ENCODE data around the gene C9orf40. TPM values are rescaled to one million over a fixed set of nuclear protein-coding genes. Genes with fewer than 3 reads are reported as not detected.

The C9orf40 gene
- total RNA-seq (1 to 10 TPM; 1.9 to 4.6 (median 2.5) TPM), polyA plus RNA-seq (1 to 10 TPM; 2.5 to 7.9 (median 4.2) TPM)
- long read RNA-seq, donor 1, transcript C9orf40-201 (2 exons, 2,327 nt), result major isoform, 5 of 5 reads
- long read RNA-seq, donor 1, partial matches to known transcripts, result 0 of 5 reads
- long read RNA-seq, donor 1, other reads (novel, unspliced or antisense), result 0 of 5 reads
- long read RNA-seq, donor 2, transcript C9orf40-201 (2 exons, 2,327 nt), result major isoform, 7 of 8 reads
- long read RNA-seq, donor 2, partial matches to known transcripts, result 0 of 8 reads
- long read RNA-seq, donor 2, other reads (novel, unspliced or antisense), result 1 of 8 reads

DNA sequence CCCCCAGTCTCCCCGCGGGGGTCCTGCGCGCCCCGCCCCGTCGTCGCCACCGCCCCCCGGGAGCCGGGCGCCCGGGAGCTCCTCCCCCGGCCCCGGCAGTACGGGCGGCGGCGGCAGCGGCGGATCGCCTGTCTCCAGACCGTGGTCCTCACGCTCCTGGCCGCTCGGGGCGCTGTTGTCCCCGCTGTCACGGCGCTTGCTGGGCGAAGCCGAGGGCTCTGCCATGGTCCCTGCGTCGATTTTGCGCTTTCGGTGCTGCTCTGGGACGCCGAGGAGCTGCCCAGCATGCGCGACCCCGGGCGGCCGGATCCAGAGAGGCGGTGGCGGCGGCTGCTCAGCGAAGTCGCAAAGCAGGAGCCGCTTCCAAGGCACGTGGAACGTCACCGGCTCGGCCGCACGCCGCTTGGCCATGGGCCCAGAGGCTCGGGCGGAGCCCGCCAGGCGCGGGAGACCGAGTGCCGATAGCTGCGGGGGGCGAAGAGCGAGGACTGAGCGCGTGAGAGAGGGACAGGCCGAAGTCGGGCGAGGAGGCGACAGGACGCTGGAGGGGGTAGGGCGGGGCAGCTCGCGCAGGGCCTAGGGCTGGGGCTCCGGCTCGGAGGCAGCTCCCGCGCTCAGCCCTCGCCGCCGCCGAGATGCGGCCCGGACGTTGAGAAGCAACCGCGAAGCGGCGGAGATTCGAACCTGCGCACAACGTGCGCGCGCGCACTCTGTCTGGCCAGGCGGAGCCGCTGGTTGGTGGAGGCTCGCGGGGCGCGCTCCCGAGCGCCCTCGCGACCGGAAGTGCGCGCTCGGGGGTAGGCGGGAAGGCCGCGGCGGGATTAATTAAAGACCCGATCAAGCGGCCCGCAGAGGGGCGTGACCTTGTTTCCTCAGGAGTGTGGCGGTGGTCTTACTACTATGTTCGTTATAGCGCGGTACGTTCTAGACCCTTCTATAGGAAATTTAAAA is at the start of gene C9orf40:
C9orf40 (minus strand) TSS at position 712 of the 951 bp plus-strand sequence; CDS start at position 411, 301 bp downstream.
- DNase-seq (peak; percentile 90 to 95), ATAC-seq (peak; percentile 96 to 99 (median 98))
- H3K4me1 ChIP-seq, result peaks cover 14% of the 10 kb centered on the region
- peak within 1 kb of the TSS; percentile 90 for H3K4me3 ChIP-seq
- TF ChIP-seq, protein P1, sequence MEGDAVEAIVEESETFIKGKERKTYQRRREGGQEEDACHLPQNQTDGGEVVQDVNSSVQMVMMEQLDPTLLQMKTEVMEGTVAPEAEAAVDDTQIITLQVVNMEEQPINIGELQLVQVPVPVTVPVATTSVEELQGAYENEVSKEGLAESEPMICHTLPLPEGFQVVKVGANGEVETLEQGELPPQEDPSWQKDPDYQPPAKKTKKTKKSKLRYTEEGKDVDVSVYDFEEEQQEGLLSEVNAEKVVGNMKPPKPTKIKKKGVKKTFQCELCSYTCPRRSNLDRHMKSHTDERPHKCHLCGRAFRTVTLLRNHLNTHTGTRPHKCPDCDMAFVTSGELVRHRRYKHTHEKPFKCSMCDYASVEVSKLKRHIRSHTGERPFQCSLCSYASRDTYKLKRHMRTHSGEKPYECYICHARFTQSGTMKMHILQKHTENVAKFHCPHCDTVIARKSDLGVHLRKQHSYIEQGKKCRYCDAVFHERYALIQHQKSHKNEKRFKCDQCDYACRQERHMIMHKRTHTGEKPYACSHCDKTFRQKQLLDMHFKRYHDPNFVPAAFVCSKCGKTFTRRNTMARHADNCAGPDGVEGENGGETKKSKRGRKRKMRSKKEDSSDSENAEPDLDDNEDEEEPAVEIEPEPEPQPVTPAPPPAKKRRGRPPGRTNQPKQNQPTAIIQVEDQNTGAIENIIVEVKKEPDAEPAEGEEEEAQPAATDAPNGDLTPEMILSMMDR (IDR thresholded peaks at IDR 0.05), result peak; percentile 80
- no peaks in the 10 kb centered on the region for H3K27me3 ChIP-seq (ENCODE audit: insufficient read depth in 3 of 3, low read length in 2 of 3)
- no peaks in the 10 kb centered on the region for H3K9me3 ChIP-seq
- intact Hi-C loops (cut with DNase I), result loop anchor here (2.0 to 5.0 kb wide), 4 partner anchors 50 to 135 kb away; partner anchors contain the start of genes CARNMT1 (in 1 of the 2), NMRK1 (in 1 of the 2) and OSTF1 (in 1 of the 2)
- WGBS, 3 donors, result 1% methylated on average over 90 to 125 of the region's 125 CpGs
- peak within 1 kb of the TSS; percentile 93 for H3K27ac ChIP-seq
- no peaks in the 10 kb centered on the region for H3K36me3 ChIP-seq (ENCODE audit: insufficient read depth in 1 of 2, low read depth in 1 of 2)

GRCh38 chr9:75001719-75002421 is 49.2 kb upstream of the C9orf40 start:
- WGBS, 3 donors, result 62 to 67% (median 64%) methylated on average over 4 of the region's 4 CpGs
- H3K36me3 ChIP-seq (ENCODE audit: insufficient read depth in 1 of 2, low read depth in 1 of 2), result peaks cover 0 to 15% of the 10 kb centered on the region in 2 donors
- ATAC-seq (peak; percentile 67 to 92 (median 80)), DNase-seq (no peak)
- no peak overlapping the region for H3K4me3 ChIP-seq
- H3K4me1 ChIP-seq, result peaks cover 4% of the 10 kb centered on the region
- H3K9me3 ChIP-seq, result no peaks in the 10 kb centered on the region
- TF ChIP-seq, protein P1 (IDR thresholded peaks at IDR 0.05), result peak; percentile 84
- intact Hi-C loops (cut with DNase I), result loop anchor here (1.0 to 5.0 kb wide), 3 partner anchors 50 to 227 kb away; partner anchors contain the start of gene C9orf40 (in 1 of the 2)
- H3K27me3 ChIP-seq (ENCODE audit: insufficient read depth in 3 of 3, low read length in 2 of 3), result no peaks in the 10 kb centered on the region
- no peak overlapping the region for H3K27ac ChIP-seq

- peaks cover 0 to 20% of the 10 kb centered on the region in 2 donors for H3K36me3 ChIP-seq (ENCODE audit: insufficient read depth in 1 of 2, low read depth in 1 of 2)
- no peak for ATAC-seq
- peaks cover 4% of the 10 kb centered on the region for H3K4me1 ChIP-seq
- 96 to 98% (median 97%) methylated on average over 2 of the region's 2 CpGs for WGBS, 3 donors
- intact Hi-C loops (cut with DNase I), result loop anchor here in 1 of 2 donors (5.0 kb wide), 1 partner anchor 49 kb away; the partner anchor contains the start of gene C9orf40
- TF ChIP-seq, protein P1 (IDR thresholded peaks at IDR 0.05), result no peak
- no peaks in the 10 kb centered on the region for H3K9me3 ChIP-seq
- H3K27ac ChIP-seq, result no peak overlapping the region
- H3K4me3 ChIP-seq, result no peak overlapping the region
- DNase-seq, result no peak
- no peaks in the 10 kb centered on the region for H3K27me3 ChIP-seq (ENCODE audit: insufficient read depth in 3 of 3, low read length in 2 of 3)
These were observed 48.1 kb upstream of the C9orf40 start for GRCh38 chr9:75000835-75001234.

DNA sequence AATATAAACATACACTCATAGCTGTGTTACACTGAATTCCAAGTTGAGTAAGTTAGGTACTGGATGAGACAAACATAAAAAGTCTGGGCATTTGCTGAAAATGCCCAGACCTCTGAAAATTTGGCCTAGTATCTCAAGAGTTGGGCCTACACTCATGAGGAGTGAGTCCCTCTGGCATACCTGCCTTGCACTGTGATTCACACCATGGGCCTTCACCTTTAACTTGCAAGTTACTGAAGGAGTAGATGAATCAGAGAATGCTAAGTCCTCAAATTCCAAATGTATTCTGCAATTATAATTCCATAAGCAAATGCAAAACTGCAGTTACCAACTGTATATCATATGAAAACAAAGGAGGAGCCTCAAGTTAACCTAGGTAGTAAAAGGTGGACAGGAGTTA is 32.3 kb upstream of the C9orf40 start:
- no peak for DNase-seq
- TF ChIP-seq, protein P1 (IDR thresholded peaks at IDR 0.05), result no peak
- peaks cover 0 to 45% of the 10 kb centered on the region in 2 donors for H3K36me3 ChIP-seq (ENCODE audit: insufficient read depth in 1 of 2, low read depth in 1 of 2)
- H3K4me3 ChIP-seq, result no peak overlapping the region
- H3K9me3 ChIP-seq, result no peaks in the 10 kb centered on the region
- no peak overlapping the region for H3K27ac ChIP-seq
- H3K27me3 ChIP-seq (ENCODE audit: insufficient read depth in 3 of 3, low read length in 2 of 3), result no peaks in the 10 kb centered on the region
- intact Hi-C loops (cut with DNase I), result no loop called here
- ATAC-seq, result no peak
- no peaks in the 10 kb centered on the region for H3K4me1 ChIP-seq

Measured in psoas muscle (tissue), 8 donors.